Measurements from ENCODE around the gene GYS2.

GYS2 gene

DNA sequence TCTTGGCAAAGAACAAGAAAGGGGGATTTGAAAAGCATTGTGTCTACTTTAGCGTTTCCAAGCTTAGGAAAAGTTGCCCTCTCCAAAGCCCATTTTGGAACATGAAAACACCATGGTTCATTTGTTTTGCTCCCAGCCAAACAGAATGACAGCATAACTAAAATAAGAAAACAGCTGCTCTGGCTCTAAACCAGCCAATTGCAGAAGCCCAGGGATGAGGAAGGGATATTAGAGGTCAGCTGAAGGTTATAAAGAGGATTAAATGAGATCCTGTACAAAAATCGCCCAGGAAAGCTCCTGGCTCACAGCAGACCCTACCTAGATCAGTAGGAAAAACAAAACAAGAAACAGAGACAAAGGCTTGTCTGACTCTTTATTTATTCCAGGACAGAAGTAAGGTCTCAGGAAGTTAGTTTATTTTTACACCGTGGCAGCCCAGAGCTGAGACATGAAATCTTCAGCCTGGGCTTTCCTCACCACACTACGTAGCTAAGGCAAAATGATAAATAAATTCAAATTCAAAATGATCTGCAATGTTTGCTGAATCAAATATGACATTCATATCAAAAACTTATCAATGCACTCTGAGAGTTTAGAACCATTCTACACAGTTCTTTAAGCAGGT is 52.7 kb downstream of the GYS2 start:
- no peak for DNase-seq

DNA sequence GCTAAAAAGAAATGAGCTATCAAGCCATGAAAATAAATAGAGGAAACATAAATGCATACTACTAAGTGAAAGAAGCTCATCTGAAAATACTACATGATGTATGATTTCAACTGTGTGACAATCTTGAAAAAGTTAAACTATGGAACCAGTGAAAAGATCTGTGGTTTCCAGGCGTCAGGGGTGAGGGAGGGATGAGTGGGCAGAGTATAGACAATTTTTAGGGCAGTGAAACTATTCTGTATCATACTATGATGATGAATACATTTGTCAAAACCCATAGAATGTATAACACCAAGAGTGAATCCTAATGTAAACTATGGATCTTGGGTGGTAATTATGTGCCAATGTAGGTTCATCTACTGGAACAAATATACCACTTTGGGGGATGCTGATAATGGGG is 57.2 kb downstream of the GYS2 start:
- DNase-seq, result no peak

DNA sequence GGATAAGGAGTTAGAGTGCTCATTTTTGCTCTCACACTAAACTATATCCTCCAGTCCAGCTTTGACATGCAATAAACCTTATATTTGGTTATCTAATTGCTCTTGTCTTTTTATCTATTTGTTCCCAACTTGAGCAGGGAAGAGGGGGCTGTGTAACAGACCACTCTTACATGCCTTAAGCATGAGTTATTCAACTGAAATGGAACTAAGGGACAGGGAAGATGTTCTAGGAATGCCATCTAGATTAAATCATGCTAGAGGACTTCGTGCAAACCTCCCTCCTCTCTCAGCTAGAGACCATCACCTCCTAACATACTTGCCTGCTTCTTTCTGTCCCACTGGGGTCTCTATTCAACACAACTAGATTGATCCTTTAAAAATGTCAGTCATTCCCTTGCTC is 57.9 kb downstream of the GYS2 start:
- no peak for DNase-seq

DNA sequence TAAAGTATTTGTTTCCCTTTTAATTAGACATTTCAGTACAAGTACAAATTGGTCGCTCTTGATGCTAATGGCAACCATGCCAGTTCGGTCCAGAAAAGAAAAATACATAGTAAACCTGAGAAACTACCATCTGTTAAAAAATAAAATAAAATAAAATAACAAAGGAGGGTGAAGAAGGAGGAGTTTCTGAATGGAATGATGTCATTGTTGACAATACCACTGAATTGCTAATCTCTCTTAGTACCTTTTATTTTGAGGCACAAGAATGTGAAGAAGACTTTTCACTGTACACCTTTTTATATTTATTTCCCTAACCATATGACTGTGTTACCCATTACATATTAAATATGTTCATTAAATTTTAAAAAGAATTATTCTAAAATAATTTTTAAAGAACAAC is 59.1 kb downstream of the GYS2 start:
- no peak for DNase-seq

DNA sequence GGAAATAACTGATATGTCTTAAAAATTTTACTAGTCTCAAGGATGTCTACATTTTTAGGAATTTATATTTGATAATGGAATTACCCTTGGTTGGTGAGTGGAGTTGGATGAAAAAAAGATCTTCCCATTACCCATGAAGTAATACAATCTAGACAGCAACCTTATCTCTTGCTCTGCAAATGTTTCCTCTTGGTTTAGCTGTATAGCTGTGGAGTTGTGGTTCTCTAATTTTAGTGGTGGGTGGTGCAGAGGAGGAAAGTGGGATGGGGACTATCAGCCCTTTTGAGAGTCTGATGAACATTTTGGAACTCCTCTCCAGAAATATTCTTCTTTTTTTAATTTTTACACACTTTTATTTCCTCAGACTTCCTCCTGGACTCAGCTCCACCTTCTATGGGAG is 61.5 kb downstream of the GYS2 start:
- DNase-seq, result no peak

DNA sequence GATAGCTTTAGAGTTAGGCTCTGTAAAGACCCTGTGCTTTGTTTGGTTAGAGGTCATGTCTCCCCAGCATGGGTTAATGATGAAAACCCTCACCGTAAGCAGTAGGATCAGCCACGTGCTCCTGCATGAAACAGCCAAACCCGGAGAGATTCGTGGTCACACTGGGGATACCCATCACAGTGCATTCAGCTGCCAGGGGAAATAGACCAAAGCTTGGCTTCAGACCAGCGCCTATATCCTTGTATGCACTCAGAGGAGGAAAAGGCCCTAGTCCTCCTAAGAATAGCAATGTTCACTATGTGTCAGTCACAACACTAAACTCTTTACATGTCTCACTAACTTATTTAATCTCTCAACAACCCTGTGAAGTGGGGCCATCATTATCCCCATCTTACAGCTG is 62.2 kb downstream of the GYS2 start:
- no peak for DNase-seq

DNA sequence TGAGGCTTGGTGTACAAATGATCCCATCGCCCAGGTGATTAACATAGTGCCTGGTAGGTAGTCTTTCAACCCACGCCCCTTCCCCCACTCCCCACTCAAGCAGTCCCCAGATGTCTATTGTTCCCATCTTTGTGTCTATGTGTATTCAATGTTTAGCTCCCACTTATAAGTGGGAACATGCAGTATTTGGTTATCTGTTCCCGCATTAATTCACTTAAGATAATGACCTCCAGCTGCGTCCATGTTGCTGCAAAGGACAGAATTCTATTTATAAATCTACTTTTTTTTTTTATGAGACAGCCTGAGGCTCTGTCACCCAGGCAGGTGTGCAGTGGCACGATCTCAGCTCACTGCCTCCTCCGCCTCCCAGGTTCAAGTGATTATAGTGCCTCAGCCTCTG is 62.9 kb downstream of the GYS2 start:
- DNase-seq, result no peak

DNA sequence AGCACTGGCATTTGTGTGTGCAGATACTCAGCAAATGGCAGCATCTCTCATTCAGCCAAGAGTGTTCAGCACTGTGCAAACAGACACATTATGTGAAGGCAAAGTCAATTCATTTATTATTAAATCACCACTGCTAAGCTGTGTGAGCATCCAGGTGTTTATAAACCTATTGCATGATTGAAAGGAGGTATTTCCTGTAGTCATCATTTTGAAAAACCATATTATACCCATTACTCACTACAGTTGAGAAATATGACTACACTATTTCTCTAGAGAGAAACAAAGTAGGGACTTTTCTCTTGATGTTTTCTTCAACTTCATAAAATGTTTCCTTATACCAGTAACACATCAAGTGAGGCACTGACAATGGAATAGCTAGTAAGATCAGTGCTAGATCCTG is 64.8 kb downstream of the GYS2 start:
- DNase-seq, result no peak

DNA sequence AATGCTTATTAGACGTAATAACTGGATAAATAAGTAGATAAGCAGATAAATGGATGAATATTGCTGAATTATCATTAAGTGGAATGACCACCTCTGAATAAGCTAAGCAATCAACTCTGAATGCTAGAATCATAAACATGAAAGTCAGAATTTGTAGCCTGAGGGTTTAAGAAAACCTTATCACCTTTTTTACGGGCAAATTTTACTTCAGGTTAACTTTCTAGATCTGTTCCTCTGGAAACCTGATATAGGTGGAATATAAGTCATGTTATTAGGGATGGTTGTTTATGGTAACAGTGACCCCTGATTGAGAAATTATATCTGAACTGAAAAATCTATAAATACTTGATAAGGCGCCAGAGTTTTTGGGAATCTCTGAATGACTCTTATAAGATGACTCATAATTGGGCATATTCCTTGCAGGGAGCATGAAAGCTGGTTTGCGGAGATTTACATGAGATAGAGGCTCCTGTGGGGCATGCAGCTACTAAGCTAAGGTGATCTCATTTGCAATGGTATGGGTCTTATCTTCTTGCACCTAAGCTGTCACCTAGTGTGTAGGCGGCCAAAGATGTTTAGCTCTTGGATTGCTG is 66.5 kb downstream of the GYS2 start:
- no peak for DNase-seq

DNA sequence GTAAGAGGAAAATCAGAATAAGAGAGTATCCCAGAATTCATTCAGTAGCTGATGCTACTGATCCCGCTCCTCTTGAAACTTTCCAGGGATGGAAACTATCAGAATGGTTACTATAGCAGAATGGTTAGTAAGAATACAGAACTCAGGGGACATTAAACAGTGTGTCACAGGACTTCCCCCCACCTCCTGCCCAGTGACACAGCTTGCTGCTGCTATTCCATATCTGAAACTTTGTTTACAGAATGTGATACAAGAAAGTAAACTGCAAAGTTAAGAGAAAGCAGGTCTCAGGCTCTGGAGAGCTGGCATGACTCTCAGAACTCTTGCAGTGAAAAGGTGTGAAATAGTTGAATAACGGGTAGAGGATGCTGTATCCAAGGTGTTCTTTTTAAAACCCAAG is 75.2 kb downstream of the GYS2 start:
- DNase-seq, result no peak

DNA sequence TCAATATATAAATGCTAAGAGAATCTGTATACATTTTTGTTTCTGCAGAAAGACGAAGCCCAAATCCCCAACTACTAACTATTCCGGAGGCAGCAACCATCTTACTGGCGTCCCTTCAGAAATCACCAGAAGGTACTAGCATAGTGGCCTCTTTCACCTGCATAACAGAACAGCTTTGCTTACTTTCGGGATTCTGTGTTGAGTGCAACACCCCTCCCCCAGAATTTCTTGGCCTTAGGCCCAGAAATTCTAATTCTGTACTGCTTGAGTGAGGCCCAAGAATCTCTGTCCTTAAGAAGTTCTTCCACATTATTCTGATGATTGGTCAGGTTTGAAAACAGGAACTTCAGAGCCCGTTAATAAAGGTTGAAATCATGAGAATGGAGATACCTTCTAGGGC is 75.7 kb downstream of the GYS2 start:
- peak; percentile 21 for DNase-seq

DNA sequence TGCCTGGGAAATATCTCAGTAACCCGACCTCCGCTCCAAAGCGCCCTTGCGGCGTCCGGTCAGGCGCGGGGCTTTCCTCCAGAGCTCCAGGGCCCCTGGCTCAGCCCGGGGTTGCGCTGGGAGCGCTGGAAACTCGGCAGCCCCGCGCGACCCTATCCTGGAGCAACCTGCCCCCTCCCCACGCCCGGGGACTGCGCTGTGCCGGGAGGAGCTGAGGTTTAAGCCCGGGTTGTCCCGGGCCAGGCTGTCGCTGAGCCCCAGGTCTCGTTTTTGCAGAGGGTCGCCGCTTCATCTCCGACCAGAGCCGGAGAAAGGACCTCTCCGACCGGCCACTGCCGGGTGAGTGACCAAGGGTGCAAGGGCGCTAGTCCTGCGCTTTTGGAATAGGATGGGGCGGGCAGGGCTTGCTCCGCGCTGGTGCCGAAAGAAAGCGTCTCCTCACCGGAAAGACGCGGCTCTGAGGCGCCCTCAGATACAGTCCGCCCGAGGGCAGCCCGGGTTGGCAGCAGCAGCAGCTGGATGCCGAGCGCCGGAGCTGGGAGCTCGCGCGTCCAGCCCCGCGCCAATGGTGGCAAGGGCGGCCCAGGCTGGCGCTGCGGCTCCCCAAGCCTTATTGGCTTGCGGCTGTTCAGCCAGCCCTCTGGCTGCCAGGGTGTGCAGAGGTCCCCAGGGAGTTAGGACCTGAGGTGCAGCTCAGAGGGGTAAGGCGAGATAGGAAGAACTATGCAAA is 77.0 kb downstream of the GYS2 start:
- DNase-seq, result peak; percentile 32

DNA sequence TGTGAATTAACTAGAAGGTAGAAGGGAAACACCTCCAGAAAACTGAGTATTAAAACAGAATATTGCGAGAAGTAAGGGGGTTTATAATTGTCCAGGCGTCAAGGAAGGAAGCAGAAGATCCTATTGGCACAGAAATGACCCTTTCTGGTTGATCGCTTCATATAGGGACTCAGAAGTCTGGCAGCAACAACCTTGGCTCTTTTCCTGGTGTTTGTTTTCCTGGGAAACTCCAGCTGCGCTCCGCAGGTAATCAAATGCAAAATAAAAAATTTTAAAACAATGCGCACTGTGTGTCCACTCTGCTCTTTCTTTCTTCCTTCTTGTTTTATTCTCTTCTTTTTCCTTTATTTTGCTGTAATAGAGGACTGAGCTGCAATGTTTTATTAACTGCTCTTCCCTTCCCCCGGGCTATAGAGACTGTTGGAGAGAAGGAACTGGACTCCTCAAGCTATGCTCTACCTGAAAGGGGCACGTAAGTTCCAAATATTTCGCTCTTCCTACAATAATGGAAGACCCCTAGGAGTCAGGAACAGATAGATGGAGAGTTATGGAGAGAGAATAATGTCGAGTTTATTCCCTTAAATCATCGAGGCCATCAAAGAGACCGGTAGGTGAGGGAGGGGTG is 77.8 kb downstream of the GYS2 start:
- peak; percentile 17 for DNase-seq

DNA sequence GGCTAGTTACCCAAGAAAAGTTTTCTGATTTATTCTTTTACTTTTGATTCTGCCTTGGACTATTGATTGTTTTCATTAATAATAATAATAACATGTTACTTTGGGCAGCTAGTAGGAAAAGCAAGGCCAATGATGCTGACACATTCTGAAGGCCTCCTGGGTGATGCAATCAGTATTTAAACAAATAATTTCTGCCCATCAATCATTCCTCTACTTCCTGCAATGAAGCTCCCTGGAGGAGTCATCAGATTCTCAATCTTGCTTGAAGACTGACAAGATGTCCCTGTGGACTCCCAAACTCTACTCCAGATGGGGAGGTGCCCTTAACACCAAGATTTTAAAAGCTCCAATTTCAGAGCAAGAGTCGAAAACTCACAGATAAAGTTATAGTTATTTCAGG is 78.6 kb downstream of the GYS2 start, which contains the start of gene SPX:
Gene SPX, plus strand, starts transcription at position 244 of the 400 bp plus-strand sequence. CDS start 177 bp downstream, outside the sequence.
- DNase-seq, result no peak

DNA sequence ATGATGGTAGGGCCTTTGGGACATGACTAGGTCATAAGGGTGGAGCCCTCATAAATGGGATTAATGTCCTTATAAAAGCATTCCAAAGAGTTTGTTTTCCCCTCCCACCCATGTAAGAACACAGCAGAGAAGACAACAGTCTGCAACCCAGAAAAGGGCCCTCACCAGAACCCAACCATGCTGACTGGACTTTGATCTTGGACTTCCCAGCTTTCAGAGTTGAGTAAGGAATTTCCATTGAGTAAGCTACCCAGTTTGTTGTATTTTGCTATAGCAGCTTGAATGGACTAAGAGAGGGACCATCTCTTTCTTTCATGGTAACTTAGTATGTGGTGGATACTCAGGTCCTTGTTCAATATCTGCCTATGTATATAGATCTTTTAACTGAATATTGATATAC is 81.5 kb downstream of the GYS2 start:
- DNase-seq, result no peak

DNA sequence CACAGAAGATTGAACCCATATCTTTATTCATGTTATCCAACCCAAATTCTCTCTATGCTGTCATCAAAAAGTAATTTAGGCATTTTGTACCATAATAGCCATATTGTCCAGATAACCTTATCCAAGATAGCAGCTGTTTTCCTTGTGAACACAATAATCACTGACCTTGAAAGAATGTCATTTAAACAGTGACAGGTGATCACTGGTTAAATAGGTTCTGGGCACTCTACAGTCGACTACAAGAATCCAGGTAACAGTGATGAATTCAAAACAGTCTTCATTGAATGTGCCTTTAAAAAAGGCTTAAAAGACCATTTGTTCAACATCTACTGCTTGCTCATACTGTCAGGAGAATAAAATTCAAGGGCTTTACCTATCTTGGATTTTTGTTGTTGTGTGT is 83.1 kb downstream of the GYS2 start:
- DNase-seq, result no peak

DNA sequence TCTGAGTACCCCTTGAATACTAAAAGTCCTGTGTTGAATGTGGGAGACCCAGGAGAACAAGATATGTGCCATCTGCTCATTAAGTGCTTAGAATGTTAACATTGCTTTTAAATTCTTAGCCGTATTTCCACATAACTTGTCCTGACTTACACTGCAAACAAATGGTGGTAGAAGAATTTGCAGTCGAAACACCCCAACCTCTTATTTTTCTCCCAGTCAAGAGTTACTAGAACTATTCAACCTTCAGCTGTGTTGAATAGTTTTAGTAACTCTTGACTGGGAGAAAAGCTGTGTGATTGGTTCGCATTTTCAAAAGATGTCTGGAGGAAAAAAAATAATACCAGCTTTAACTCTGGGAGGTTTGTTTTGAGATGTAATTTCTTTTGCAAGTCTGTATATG is 86.2 kb downstream of the GYS2 start:
- DNase-seq, result no peak

DNA sequence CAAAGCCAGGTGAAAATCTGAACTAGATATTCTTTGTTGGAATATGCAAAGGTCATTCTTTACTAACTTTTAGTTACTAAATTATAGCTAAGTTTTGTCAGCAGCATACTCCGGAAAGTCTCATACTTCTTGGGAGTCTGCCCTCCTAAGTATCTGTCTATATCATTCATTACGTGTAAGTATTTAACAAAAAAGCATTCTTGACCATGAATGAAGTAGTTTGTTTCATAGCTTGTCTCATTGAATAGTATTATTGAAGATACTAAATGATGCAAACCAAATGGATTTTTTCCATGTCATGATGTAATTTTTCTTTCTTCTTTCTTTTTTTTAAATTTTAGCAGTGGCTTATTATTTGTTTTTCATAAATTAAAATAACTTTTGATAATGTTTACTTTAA is 88.4 kb downstream of the GYS2 start:
- no peak for DNase-seq

DNA sequence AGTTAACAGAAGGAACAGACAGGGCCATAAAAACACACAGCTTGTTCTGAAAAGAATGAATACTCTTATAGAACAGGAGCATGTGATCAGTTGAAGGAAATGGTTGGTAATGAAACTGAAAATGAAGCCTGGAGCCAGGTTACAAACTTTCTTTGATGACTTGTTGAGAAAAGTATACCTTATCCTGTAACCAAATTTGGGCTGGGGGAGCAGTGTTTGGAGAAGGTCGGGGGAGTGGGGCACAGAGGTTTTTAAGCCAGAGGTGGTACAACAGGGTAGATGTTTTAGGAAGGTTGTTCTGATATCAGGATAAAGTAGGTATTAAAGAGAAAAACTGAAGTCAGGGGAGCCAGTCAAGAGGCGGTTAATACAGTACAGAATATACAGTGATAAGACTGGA is 94.9 kb downstream of the GYS2 start:
- DNase-seq, result no peak

DNA sequence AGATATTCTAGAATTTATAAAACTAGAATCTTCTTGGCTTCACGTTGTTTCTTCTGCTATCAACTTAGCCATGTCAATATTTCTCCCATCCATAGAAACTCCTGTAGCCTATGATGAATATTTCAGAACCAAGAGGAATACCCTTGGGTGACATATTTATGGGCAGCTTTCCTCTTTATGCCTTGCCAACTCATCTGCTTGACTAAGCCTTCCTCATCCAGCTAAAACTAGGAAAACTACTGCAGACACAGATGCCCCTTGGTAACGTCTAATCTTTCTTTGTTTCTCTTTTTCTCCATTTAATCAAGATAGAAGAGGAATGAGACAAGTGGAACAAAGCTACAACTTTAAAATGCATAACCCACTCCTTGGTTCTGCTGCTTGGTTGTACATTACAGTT is 96.8 kb downstream of the GYS2 start:
- no peak for DNase-seq

DNA sequence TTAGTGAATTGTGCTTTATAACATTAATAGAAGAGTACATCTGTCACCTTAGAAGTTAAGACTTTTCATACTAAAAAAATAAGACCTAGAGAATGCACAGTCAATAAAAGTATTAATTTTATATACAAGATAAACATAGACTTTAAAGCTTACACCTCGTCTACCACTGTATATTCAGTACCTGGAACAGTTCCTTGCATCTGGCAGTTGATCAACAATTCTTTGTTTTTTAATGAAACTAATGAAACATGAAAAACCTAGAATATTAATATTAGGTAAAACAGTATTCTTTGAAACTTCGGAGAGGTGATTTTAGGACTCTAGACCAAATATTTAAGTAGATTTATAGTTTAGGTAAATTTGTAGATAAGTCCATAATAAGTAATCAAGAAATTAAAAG is 98.8 kb downstream of the GYS2 start:
- no peak for DNase-seq

DNA sequence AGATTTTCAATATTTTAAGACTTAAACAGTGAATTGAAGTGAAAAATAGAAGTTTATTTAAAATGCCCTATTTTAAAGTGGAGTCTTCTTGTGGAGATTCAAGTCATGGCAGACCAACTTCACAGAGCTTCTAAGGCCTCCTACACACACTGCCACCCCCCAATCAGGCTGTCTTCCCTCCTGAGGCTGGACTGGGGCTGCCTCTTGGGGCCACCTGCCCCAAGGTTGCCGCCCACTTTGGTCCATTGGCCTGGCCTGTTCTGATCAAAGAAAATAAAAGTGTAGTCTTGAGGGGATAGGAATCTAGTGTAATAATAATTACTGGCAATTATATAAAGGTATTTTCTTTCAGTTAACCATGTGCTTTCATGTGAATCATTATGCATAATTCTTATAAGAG is 101.8 kb downstream of the GYS2 start:
- no peak for DNase-seq

DNA sequence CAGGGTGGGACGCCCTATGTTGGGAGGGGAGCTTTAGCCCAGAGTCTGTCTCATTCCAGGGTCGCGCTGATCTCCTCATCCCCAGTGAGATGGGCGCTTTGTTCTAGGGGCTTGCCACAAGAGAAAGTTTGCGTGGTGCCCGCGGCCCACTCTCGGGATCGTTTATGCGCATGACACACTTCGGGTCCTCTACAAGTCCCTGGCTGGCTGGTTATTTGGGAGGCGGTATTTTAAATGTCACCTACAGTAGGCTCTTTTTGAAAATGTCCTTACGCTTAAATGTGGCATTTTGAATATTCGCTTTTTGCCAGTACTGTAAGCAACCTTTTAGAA is 102.5 kb downstream of the GYS2 start:
- DNase-seq, result peak; percentile 40
